Tongue (tissue), 2 donors: ENCODE data around the gene LIF. TPM values are rescaled to one million over a fixed set of nuclear protein-coding genes. Genes with fewer than 3 reads are reported as not detected.

Experiments
- DNase-seq: peaks from one replicate; pipeline ENCODE4 v3.0.0-alpha.2; 2015
- total RNA-seq: library from RNA; depleted of rRNA; stranded (reverse); fragments of >200 nt; gene quantifications from one replicate; pipeline ENCODE4 v1.2.3, GENCODE V29; 2014

LIF gene
- 0.51 TPM for total RNA-seq

DNA sequence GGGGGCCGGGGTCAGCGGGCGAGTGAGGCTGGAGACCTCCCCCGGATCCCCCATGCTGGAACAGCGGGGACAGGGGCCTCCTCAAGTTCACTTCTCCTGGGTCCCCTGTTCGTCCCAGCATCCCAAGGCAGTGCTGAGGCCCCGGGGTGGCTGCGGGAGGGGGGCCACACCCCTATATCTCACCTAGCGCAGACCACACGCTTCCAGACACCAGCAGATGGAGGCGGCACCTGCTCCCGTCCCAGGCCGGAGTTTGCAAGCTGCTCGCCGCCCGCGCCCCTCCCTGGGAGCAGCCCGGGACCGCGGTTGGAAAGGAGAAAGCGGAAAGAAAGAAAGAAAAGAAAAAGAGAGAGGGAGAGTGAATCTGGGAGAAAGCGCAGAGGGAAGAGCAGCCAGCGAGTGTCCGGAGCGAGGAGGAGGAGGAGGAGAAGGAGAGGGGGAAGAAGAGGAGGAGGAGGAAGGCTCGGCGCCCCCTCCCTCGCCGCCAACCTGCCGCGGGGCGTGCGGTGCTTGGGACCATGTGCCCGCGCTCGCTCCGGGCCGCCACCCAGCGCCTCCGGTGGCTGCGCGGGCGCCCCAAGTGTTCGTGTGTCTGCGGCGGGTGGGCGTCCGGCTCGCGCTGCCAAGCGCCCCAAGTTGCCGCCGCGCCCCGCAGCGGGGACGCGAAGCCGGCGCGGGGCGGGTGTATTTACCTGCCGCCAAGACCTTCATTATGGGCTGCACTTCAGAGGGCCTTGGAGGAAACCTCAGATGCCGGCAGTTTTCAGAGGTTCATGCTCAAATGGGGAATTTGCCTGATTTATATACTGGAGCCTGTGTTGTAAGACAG lies at the start of gene LIF:
Gene LIF, minus strand, starts transcription at position 775 of the 829 bp plus-strand sequence. Its CDS starts 64 bp downstream, at position 711.
- DNase-seq: peak; percentile 49

DNA sequence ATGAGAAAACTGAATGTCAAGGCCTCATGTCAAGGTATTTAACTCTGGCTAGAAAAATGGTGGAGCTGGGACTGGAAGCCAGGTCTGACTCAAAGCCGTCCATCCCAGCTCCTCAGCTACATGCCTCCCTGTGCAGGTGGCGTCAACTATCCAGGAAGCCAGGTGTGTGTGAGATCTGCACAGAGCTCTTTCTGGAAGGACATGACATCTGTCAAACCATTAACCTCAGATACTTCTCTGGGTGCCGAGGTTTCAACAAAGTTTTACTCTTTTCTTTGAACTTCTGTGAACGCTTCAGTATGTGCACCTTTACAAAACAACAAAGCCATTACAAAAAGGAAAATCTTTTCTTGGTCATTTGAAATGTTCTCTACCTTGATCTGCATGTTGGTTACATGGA lies 49.8 kb upstream of the LIF start:
- DNase-seq: no peak

DNA sequence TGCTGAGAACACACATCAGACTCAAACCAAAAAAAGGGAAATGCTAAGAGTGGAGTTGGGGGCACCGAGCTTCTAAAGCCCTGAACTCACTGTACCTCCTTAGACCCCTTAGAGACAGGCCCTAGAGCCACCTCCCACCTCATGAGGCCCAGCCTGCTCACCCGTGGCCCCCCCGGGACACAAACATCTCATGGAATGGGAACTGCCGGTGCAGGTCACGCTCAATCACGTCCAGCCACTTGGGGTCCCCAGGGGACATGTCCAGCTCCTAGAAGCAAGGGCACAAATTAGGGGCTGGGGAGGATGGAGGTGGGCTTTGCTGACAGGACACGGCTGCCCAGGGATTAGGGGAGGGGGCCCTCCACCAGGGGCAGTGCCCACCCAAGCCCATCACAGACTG lies 49.0 kb upstream of the LIF start:
- no peak for DNase-seq

DNA sequence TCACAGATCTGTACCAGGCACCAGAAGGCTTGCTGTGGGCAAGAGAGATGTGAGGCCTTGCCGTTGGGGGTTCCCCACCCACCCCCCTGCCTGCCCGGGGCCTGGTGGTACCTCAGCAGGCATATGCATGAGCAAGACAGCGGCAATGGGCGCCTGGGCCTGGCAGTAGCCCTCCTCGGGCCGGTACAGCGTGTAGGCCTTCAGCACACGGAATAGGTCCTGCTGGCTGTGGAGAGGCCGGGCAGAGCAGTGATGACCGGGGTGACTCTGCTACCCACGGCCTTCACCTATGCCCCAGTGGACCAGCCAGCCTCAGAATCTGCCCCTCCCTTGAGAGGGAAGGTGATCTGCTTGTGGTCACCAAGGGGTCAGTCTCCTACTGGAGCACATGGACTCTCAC lies 48.3 kb upstream of the LIF start:
- DNase-seq: no peak

DNA sequence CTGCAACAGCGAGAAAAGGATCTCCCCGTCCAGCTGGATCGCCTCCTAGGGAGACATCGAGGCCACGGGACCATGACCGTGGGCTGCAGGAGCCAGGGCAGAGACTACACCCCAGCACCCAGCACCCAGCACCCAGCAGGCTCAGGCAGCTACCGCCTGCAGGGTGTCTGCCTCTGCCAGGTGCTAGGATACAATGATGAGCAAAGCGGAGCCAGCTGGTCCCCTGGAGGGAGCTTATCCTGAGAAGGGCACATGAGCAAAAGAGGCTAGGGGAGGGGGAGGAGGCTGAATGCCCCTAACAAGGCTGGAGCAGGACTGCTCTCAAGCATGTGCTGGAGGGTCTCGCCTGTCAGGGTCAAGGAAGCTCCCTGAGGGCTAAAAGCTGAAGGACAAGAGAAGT lies 47.5 kb upstream of the LIF start:
- no peak for DNase-seq

DNA sequence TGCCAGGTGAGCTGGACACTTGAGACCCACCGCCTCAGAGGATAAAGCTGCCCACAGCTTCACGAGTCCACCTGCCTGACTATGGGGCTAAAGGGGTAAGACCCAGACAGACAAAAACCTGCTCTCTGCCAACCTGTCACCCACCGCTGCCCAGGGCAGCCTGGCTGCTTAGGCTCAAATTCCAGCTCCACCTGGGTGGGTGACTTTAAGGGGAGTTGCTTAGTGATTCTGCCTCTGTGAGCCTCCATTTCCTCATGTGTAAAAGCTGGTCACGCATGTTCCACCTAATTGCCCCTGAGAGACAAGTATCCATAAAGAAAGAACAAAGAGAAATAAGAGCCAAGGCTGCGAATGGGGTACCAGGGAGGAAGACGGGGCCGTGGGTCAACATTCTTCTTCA lies 46.5 kb upstream of the LIF start:
- DNase-seq: no peak

DNA sequence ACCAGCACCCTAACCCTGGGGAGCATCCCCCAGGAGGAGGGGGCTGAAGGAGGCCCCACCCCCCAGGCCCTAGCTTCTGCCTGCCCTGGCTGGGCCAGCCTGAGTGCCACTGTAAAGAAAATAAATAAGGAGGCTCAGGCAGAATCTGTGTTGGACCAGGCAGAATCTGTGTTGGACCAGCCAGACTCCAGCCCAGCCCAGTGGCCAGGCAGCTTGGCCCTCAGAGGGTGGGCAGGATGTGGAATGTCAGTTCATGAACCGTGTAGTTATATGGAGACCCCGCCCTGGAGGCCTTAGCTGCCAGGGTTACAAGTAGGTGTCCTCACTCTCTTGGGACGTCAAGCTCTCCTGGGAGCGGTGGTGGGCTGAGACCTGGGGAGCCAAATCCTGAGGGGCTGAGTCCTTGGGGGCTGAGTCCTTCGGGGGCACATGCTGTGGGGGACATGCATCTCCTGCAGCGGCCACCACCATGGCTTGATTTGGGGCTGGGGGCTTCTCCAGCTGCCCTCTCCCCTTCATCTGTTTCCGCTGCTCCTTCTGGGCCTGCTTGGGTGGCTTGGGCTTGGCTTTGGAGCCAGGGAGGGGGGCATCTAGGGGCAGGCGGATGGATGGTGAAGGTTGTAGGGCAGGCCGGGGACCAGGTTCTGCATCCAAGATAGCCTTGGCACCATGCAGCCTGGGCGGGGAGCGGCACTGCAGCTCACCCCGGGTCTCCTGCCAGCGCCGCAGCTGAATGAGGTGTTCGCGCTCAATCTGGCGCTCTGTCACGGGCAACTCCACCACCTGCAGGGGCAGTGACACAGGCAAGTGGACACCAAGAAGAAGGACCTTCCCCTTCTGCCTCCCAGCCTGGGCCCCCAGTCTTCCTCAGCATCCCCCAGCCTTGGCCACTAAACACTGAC lies 45.8 kb upstream of the LIF start:
- DNase-seq: no peak

DNA sequence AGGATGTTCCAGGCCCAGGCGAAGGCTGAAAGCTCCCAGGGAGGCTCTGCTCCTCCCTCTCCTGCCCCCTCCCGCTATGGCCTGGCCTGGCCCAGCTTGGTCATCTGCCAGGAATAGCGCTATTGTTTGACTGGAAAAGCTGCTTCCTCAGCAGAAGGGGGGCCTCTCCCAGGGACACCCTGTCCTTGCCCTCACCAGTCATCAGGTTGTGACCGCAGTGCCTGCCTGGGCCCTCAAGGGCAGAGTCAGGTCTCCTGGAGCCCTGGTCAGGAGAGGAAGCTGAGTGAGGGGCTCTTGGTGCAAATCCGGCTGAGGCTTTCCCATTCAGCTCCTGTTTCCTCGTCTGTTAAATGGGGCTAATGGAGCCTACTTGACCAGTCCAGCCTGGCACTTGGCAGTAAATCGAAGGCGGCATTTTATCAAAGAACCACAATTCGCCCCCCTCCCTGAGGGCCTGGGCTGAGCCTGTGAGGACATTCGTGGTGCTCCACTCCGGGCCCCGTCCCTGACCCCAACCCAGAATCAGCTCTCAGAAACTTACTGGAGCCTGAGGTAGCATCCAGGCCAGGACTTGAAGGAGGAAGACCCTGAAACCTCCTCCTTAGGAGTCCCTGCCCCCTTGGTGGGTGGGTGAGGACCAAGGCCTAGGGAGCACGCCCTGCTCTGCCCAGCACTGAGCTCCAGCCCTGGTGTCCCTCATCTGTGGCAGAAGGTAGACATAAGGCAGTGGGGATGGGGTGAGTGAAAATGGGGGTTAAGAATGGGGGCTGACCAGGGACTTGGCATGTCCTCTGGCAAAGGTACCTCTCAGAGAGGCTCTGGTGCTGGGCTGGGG lies 44.7 kb upstream of the LIF start:
- peak; percentile 70 for DNase-seq

DNA sequence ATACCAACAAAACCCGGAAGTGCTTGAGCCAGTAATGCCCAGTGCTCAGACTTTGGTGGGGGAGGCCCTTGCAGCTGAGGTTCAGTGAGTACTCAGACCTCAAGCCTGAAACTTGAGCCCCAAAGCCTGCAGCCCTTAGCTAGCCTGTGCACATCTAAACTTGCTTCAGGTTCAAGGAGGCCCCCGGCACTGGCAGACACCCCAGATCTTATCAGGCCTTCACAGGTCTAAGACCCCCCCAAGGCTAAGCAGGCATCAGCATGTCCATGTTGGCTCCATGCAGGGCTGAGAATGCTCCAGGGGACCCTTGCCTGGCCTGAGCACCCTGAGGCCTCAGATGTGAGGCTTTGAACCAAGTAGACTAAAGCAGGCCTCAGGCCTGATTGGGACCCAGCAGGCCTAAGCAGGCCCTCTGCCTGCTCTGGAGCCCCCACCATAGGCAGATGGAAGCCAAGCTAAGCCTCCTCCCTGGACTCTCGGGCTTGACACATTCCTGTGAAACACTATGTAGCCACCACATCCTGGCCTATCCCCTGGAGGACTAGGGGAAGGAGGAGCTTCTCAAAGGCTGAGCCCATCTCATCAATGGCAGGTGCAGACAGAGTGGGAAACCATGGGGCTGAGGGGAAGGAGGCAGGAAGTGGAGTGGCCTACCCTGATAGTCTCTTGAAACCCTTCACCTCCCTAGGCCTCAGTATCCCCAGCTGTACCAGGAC lies 43.9 kb upstream of the LIF start:
- peak; percentile 41 for DNase-seq

DNA sequence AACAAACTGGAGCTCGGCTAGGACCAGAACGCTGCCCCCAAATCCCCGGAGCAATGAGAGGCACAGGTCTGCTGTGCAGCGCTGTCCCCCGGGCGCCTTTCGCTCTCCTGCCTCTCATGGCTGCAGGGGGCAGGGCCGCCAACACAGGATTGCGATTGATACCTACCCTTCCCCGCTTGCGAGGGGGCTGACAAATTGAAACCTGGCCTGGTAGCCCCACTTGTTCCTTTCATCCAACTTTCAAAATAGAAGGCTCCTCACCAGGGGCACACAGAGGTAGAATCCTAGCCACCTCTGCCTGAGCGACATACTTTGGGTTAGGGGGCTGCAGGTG lies 43.4 kb upstream of the LIF start:
- DNase-seq: no peak

DNA sequence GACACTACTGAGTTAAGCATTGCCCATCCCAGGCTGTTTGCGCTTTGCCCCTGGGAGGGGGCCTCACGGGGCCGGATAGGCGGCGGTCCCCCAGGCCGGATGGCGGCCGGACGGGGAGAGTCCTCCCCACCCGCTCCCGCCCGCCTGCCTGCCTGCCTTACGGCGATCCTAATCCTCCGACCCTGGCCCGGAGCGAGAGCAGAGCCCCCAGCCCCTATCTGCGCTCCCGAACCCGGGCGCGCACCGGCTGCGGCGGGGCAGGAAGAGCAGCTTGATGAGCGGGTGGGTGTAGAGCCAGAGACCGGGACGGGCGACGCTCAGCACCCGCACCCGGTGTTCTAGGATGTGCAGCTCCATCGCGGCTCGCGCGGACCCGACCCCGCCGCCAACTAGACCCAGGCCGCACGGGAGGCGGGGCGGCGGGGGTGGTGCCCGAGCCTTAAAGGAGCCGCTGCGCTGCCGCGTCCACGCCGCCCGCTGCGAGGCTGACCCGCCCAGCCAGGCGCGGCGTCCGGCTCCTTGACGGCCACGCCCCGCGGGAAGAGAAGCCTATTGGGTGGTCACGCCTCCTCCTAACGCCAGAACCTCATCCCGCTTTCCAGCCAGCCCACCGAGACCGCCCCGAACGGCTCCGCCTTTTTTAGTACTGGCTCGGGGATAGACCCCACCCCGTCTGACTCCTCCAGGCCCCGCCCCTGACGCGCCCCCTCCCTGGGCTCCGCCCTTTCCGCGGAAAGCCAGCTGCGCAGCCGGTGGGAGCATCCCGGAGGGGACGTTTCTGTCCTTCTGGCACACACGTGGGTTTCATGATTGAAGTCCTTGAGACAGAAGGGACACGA lies 42.8 kb upstream of the LIF start, which contains the start of gene CASTOR1:
Gene CASTOR1, minus strand, starts transcription at position 365 of the 839 bp plus-strand sequence. Its CDS starts 8 bp downstream, at position 357.
- DNase-seq: peak; percentile 99

DNA sequence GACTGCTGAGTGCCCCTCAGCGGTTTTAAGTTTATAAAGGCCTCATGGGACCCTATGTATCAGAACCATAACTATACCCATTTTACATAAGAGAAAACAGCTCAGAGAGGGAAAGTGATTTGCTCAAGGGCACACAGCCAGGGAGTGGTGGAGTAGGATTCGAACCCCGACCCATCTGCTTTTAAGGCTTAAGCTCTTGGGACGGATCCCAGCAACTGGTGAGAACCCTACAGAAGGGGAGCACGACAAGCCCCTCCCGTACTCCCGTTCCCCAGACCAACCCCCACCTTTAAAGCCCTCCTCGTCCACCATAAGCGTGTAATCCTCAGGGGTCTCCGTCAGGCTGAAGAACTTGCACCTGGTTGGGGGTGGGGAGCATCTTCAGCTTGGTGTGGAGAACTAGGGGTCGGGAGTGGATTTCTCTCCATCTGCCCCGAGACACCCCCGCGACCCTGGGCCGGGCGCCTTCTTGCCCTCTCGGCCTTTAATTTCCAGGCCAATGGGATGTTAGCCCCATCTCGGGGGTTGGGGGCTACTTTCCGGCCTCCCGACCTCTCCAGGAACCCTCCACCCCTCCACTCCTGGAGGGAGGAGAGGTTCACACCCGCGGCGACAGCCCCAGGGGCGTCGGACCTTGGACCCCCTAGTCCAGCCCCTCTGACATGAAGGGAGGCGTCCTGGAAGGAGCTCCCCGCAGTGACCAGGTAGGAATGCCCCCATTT lies 42.0 kb upstream of the LIF start:
- no peak for DNase-seq

DNA sequence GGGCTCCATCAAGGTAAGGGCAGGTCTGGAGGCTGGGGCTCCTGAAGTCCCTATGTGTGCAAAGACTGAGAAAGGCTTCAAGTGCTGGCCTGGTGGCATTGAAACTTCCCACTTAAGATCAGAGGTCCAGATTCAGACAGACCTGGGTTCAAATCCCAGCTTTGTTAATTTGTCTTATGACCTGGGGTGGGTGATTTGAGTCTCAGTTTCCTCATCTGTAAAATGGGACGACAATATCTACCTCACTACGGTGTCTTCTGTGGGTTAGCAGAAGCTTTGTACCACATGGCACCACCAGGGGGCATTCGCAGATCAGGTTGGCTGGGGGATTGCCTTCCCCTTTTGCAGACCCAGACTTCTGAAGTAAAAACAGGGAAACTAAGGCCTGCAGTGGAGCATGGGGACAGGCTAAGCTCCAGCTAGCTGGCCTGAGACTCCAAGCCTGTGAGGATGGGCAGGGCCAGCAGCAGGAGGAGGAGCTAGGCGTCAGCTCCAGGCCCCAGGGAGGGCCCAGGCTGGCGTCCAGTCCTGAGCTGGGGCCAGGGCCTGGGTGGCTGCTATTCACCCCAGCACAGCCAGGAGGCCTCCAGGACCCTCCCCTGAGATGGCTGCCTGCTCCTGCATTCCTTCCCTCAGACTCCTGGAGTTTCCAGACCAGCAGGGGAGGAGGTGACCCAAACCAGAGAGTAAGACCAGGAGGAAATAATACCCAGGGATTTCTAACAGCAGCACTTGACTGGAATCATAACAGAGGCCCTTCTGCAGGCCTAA lies 41.3 kb upstream of the LIF start:
- peak; percentile 90 for DNase-seq

DNA sequence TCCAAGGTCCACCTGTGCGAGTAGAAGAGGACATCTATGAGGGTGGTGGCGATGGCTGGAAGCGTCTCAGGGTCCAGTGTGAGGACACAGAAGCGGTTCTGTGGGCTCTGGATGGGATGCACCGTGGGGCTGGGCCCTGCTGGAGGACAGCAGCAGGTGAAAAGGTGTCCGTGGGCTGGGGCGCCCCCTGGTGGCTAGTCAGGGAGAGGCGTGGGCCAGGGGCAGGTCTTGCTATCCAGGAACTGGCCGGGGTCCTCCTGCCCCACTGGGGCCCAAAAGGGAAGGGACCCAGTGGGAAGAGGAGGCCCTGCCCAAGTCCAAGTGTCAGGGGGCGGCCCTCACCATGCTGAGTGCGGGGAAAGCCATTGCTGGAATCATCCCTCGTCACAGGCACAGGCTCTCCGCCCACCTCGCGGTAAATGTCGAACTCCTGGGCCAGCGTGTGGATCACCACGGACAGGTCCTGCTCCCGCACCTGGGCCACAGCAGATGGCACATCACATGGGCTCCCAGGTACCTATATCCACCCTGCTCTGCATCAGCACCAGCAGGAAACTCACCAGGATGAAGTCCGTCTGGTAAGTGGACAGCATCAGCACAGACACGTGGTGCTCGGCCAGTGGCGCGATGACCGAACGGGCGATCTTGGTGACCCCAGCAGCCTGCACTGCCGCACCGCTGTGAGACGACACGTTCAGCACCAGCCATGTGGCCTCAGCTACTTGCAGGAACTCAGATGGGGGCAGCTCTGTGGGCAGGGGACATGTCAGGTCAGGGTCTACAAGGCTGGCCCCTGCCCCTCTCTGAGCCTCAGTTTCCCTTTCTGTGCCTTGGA lies 40.5 kb upstream of the LIF start:
- peak; percentile 60 for DNase-seq

DNA sequence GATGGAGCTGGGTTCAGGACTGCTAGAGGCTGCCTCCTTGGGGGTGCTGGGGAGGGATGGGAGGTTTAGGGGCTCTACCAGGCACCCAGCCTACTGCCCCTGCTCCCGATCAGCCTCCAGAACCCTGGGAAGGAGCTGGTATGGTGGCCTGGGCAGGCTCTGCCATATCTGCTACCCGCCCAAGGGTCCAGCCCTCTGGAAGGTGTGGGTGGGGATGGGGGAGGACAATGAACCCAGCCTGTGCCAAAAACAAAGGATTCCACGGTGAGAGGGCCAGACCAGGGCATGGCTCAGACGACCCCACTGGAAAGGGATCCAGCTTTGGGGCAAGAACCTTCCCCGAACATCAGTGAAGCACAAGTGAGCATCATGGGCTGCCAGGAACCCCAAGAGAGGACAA lies 39.8 kb upstream of the LIF start:
- no peak for DNase-seq

DNA sequence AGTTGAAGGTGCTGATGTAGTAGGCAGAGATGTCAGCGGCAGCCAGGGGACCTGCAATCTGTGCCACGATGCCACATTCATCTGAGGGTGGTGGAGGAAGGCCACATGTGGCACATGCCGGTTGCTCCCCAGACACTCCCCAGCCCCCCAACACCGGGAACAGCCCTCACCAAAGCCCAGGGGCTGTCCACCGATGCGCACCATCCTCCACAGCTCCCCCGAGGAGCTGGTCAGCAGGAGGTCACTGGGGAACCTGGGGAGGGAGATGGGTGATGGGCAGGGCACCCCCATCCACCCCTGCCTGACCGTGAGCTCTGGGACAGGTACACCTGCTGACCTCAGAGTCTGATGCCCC lies 39.3 kb upstream of the LIF start:
- DNase-seq: no peak

DNA sequence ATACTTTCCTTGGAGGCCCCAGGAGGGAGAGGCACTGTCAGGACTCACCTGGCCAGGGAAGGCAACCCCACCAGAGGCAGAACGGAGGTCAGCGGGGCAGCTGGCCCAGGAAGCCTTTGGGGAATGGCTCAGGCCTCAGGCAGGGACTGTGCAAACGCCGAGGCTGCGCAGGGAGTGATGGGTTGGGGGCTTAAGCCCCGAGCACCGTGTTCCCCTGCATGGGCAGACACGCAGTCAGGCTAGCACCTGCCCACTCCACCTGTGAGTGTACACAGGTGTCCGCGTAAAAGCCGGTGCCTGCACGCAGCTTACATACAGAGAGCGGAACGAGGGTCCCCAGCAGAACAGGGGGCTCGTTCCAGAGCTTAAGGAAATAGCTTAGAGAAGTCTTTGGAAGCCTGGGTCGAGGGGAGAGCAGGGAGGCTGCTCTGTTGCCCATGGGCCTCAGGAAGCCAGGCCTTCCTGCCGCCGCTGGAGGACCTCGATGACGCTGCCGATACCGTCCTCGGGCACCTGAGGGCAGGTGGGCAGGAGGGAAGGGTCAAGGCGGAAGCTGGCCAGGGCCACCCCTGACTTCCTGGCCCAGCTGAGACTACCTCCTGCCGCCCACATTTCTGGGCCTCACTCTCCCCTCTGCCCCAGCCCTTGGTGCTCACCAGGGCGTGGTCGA lies 38.8 kb upstream of the LIF start:
- no peak for DNase-seq

DNA sequence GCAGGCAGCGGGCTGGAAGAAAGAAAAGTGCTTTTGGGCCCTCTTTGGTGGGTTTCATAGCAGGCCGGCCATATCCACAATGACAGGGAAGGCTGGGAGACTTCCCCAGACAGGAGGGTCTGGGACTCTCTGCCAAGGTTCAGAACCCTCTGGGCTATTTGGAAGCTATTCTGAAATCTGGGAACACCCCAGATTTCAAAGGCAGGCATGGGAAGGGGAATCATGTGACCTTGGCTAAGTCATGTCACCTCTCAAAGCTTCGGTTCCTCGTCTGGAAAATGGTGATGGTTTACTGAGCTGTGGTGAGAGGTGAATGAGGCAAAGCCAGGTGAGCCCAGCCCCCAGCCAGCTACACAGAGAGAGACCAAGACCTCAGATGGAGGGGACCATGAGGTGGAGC lies 38.1 kb upstream of the LIF start:
- no peak for DNase-seq
